Thyroid gland (tissue), 4 donors: Measurements from ENCODE around the gene PCDH12.

Experiments
- POLR2A ChIP-seq, 2 donors: fragments of 450-650 bp; IDR thresholded peaks; one replicate each; pipeline ENCODE4 v1.6.1; 2017; ENCODE audit warnings: antibody characterized with exemption in 2 of 2, mild to moderate bottlenecking in 2 of 2, moderate library complexity in 1 of 2
- TF ChIP-seq, protein P1 (sequence below), 6 experiments: fragments of 200-600 bp in 3 of 6; fragments of 450-650 bp in 3 of 6; sonication (generic) in 3 of 6; IDR thresholded peaks; one replicate each; pipeline ENCODE4 v1.5.1; 2016 to 2019; ENCODE audit warnings: antibody characterized with exemption in 6 of 6, mild to moderate bottlenecking in 2 of 6, inconsistent platforms in 1 of 6, moderate library complexity in 1 of 6

DNA sequence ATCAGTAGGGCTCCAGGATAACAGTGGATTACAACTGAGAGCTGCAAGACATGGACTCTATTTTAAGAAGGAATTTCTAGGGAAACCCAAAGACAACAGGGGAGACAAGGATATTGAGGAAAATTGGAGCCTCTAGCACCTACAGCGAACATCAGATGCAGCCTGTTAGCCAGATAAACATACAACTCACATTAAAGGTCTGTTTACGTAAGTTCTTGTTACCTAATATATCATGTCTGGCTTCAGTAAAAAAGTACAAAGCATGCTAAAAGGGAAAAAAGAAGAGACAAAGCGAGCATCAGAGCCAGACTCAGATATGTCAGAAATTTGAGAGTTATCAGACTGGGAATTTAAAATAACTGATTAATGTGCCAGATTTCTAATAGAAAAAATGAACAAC is 37.7 kb upstream of the PCDH12 start:
- TF ChIP-seq, protein P1, sequence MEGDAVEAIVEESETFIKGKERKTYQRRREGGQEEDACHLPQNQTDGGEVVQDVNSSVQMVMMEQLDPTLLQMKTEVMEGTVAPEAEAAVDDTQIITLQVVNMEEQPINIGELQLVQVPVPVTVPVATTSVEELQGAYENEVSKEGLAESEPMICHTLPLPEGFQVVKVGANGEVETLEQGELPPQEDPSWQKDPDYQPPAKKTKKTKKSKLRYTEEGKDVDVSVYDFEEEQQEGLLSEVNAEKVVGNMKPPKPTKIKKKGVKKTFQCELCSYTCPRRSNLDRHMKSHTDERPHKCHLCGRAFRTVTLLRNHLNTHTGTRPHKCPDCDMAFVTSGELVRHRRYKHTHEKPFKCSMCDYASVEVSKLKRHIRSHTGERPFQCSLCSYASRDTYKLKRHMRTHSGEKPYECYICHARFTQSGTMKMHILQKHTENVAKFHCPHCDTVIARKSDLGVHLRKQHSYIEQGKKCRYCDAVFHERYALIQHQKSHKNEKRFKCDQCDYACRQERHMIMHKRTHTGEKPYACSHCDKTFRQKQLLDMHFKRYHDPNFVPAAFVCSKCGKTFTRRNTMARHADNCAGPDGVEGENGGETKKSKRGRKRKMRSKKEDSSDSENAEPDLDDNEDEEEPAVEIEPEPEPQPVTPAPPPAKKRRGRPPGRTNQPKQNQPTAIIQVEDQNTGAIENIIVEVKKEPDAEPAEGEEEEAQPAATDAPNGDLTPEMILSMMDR (IDR thresholded peaks at IDR 0.05) = no peak
- no peak for TF ChIP-seq POLR2A (IDR thresholded peaks at IDR 0.05)
